Embryonic facial prominence (tissue), 1 donor: Measurements from ENCODE around the gene PUM2.
"Not testable (repeated sequence)": the region's sequence is repeated elsewhere in the genome, so short reads cannot be mapped to it uniquely, and the experiment has no call there.

ENCODE experiments used
- DNase-seq: peaks from one replicate; pipeline ENCODE4 v3.0.0-alpha.2; 2016; ENCODE audit errors: extremely low spot score

The PUM2 gene

GRCh38 chr2:20288642-20289340, 61.9 kb downstream of the PUM2 start:
- no peak for DNase-seq

GRCh38 chr2:20282916-20283592, 67.6 kb downstream of the PUM2 start:
- no peak for DNase-seq

GRCh38 chr2:20281876-20282275, 68.8 kb downstream of the PUM2 start:
- DNase-seq, result no peak

- DNase-seq, result no peak
These were observed 77.6 kb downstream of the PUM2 start for GRCh38 chr2:20273042-20273441.

- not testable (repeated sequence) for DNase-seq
These were observed 82.3 kb downstream of the PUM2 start for GRCh38 chr2:20268317-20268716.

GRCh38 chr2:20267529-20267928, 83.1 kb downstream of the PUM2 start:
- DNase-seq, result no peak

- no peak for DNase-seq
These were observed 86.0 kb downstream of the PUM2 start for GRCh38 chr2:20264629-20265028.

- DNase-seq, result no peak
These were observed 93.2 kb downstream of the PUM2 start for GRCh38 chr2:20257411-20257810.

GRCh38 chr2:20254731-20255130, 95.9 kb downstream of the PUM2 start:
- no peak for DNase-seq

GRCh38 chr2:20250436-20250835, 100.2 kb downstream of the PUM2 start:
- DNase-seq, result no peak

GRCh38 chr2:20249170-20249569, 101.5 kb downstream of the PUM2 start:
- DNase-seq, result no peak

- no peak for DNase-seq
These were observed 103.6 kb downstream of the PUM2 start for GRCh38 chr2:20247084-20247483.

GRCh38 chr2:20243637-20244036, 107.0 kb downstream of the PUM2 start:
- DNase-seq, result not testable (repeated sequence)

GRCh38 chr2:20242727-20243377, 107.8 kb downstream of the PUM2 start:
- no peak for DNase-seq

GRCh38 chr2:20241973-20242726, 108.5 kb downstream of the PUM2 start:
- no peak for DNase-seq

- DNase-seq, result not testable (repeated sequence)
These were observed 110.4 kb downstream of the PUM2 start for GRCh38 chr2:20240291-20240690.

- DNase-seq, result no peak
These were observed 114.1 kb downstream of the PUM2 start for GRCh38 chr2:20236496-20236895.

GRCh38 chr2:20235655-20236305, 114.9 kb downstream of the PUM2 start:
- no peak for DNase-seq

- not testable (repeated sequence) for DNase-seq
These were observed 116.0 kb downstream of the PUM2 start for GRCh38 chr2:20234597-20234996.

- DNase-seq, result no peak
These were observed 117.8 kb downstream of the PUM2 start for GRCh38 chr2:20232837-20233207.

GRCh38 chr2:20231598-20232026, 119.0 kb downstream of the PUM2 start:
- DNase-seq, result no peak

- no peak for DNase-seq
These were observed 119.5 kb downstream of the PUM2 start for GRCh38 chr2:20231159-20231558.
